Keratinocyte (primary cell): ENCODE results near the gene ERO1B.
A peak's percentile ranks its signal among the peaks of the same experiment; 100 is the strongest.

Experiments
- CTCF ChIP-seq, 3 experiments: IDR thresholded peaks in 1 of 3; conservative IDR thresholded peaks in 1 of 3; optimal IDR thresholded peaks in 1 of 3; 2 replicates in 2 of 3; 3 replicates in 1 of 3; pipeline versions ENCODE3 to v1.5.1; 2011; ENCODE audit warnings: low read length in 3 of 3, mild to moderate bottlenecking in 3 of 3, moderate library complexity in 2 of 3, control low read depth in 1 of 3, inconsistent platforms in 1 of 3; ENCODE audit not compliant: insufficient read depth in 2 of 3; ENCODE audit errors: extremely low read depth in 1 of 3
- EZH2 ChIP-seq: IDR thresholded peaks from one replicate; pipeline ENCODE4 v1.6.1; 2012; ENCODE audit warnings: inconsistent platforms, mild to moderate bottlenecking, low read length, moderate library complexity

GRCh38 chr1:236168716-236169429, 112.9 kb downstream of the ERO1B start:
- TF ChIP-seq CTCF (optimal IDR thresholded peaks at IDR 0.05 in 1 of 3, IDR thresholded peaks at IDR 0.05 in 1 of 3, conservative IDR thresholded peaks at IDR 0.05 in 1 of 3; ENCODE audit: extremely low read depth in 1 of 3, insufficient read depth in 2 of 3, low read length in 3 of 3) = peak in 2 of 3 experiments; percentile 16 to 46
- TF ChIP-seq EZH2 = no peak
